Transverse colon (tissue), 4 donors: ENCODE results near the gene GMEB2.

Experiments
- CTCF ChIP-seq, 5 experiments: fragments of 200-600 bp in 3 of 5; fragments of 450-650 bp in 2 of 5; sonication (generic) in 3 of 5; IDR thresholded peaks; 1 replicate in 2 of 5; 2 replicates in 3 of 5; pipeline ENCODE4 v1.5.1; 2016 to 2017; ENCODE audit warnings: antibody characterized with exemption in 5 of 5, inconsistent platforms in 3 of 5, mild to moderate bottlenecking in 2 of 5, moderate library complexity in 1 of 5
- EP300 ChIP-seq: sonication (generic); formaldehyde crosslinking; IDR thresholded peaks from one replicate; pipeline ENCODE4 v1.6.1; 2017; ENCODE audit warnings: antibody characterized with exemption, low read depth
- POLR2A ChIP-seq: fragments of 450-650 bp; IDR thresholded peaks from one replicate; pipeline ENCODE4 v1.6.1; 2016; ENCODE audit warnings: antibody characterized with exemption, mild to moderate bottlenecking, moderate library complexity
- POLR2AphosphoS5 ChIP-seq, 3 donors: sonication (generic); formaldehyde crosslinking; IDR thresholded peaks; one replicate each; pipeline ENCODE4 v1.6.1; 2016; ENCODE audit warnings: antibody characterized with exemption in 3 of 3

GRCh38 chr20:63586797-63587196, 40.1 kb downstream of the GMEB2 start:
- TF ChIP-seq CTCF (IDR thresholded peaks at IDR 0.05) (no peak), EP300 (no peak), POLR2A (no peak), POLR2AphosphoS5 (IDR thresholded peaks at IDR 0.05) (no peak)
